HL-60 (cell line): ENCODE data around the gene NAA80.

Experiments used
- GABPA ChIP-seq: IDR thresholded peaks from 2 replicates; pipeline ENCODE4 v1.6.1; 2012; ENCODE audit warnings: low read depth
- POLR2AphosphoS5 ChIP-seq: IDR thresholded peaks from 2 replicates; pipeline ENCODE4 v1.6.1; 2012; ENCODE audit warnings: low read depth
- SPI1 ChIP-seq: IDR thresholded peaks from 2 replicates; pipeline ENCODE4 v1.6.1; 2012; ENCODE audit warnings: low read depth, mild to moderate bottlenecking, borderline replicate concordance
- TF ChIP-seq, protein P1 (sequence below): IDR thresholded peaks from one replicate; pipeline ENCODE4 v1.5.1; 2011; ENCODE audit warnings: low read length, control low read depth, inconsistent platforms; ENCODE audit not compliant: insufficient read depth
- TF ChIP-seq, protein P2 (sequence below): IDR thresholded peaks from 2 replicates; pipeline ENCODE4 v1.6.1; 2012; ENCODE audit warnings: low read depth; ENCODE audit not compliant: insufficient replicate concordance

DNA sequence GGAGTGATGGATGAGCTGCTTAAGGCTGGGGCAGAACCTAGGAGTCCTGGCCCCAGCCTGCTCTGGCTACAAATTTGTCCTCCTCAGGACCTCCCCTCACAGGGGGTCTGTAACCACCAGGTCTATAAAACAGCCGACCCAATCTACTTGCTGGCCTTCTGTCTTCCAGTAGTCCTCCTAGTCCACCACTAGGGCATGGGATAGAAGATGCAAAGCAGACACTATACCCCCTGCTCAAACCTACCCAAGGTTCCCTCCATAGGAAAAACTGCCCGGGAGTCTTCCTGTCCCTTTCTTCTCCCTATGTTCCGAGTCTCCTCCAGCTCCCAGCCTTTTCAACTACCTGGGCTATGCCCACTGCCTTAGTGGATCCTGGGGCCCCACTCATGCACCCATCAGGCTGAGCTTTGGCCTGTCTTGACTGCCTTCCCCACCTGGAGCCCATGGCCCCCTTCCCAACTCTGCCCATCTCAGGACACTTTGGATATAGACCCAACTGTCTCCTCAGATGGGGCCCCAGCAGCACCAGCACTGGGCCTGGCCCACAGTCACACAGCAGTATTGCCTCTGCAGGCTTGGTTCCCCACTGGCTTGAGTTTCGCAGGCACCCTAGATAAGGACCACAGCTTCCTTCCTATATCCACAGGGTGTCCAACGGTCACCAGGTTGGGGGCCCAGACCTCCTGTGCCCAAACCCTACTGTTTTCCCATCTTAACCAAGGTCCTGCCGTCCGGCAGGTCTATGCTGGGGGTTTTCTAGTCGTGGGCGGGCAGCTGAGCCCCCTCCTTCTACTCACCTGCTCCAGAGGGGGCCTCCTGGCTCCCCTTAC, 1.1 kb downstream of the NAA80 start:
- TF ChIP-seq POLR2AphosphoS5 (no peak), SPI1 (no peak), GABPA (no peak)
- TF ChIP-seq, protein P1, sequence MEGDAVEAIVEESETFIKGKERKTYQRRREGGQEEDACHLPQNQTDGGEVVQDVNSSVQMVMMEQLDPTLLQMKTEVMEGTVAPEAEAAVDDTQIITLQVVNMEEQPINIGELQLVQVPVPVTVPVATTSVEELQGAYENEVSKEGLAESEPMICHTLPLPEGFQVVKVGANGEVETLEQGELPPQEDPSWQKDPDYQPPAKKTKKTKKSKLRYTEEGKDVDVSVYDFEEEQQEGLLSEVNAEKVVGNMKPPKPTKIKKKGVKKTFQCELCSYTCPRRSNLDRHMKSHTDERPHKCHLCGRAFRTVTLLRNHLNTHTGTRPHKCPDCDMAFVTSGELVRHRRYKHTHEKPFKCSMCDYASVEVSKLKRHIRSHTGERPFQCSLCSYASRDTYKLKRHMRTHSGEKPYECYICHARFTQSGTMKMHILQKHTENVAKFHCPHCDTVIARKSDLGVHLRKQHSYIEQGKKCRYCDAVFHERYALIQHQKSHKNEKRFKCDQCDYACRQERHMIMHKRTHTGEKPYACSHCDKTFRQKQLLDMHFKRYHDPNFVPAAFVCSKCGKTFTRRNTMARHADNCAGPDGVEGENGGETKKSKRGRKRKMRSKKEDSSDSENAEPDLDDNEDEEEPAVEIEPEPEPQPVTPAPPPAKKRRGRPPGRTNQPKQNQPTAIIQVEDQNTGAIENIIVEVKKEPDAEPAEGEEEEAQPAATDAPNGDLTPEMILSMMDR = no peak
- TF ChIP-seq, protein P2, sequence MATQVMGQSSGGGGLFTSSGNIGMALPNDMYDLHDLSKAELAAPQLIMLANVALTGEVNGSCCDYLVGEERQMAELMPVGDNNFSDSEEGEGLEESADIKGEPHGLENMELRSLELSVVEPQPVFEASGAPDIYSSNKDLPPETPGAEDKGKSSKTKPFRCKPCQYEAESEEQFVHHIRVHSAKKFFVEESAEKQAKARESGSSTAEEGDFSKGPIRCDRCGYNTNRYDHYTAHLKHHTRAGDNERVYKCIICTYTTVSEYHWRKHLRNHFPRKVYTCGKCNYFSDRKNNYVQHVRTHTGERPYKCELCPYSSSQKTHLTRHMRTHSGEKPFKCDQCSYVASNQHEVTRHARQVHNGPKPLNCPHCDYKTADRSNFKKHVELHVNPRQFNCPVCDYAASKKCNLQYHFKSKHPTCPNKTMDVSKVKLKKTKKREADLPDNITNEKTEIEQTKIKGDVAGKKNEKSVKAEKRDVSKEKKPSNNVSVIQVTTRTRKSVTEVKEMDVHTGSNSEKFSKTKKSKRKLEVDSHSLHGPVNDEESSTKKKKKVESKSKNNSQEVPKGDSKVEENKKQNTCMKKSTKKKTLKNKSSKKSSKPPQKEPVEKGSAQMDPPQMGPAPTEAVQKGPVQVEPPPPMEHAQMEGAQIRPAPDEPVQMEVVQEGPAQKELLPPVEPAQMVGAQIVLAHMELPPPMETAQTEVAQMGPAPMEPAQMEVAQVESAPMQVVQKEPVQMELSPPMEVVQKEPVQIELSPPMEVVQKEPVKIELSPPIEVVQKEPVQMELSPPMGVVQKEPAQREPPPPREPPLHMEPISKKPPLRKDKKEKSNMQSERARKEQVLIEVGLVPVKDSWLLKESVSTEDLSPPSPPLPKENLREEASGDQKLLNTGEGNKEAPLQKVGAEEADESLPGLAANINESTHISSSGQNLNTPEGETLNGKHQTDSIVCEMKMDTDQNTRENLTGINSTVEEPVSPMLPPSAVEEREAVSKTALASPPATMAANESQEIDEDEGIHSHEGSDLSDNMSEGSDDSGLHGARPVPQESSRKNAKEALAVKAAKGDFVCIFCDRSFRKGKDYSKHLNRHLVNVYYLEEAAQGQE = no peak
